Ishikawa (cell line): ENCODE data around the gene EXOC3.

Experiments
- CEBPB ChIP-seq: IDR thresholded peaks from 2 replicates; pipeline ENCODE4 v1.6.1; 2012
- CREB1 ChIP-seq: IDR thresholded peaks from 2 replicates; pipeline ENCODE4 v1.6.1; 2012; ENCODE audit warnings: low read depth
- EGR1 ChIP-seq: IDR thresholded peaks from 2 replicates; pipeline ENCODE4 v1.6.1; 2012
- EP300 ChIP-seq: IDR thresholded peaks from 2 replicates; pipeline ENCODE4 v1.6.1; 2012; ENCODE audit warnings: borderline replicate concordance
- FOXM1 ChIP-seq: IDR thresholded peaks from 2 replicates; pipeline ENCODE4 v1.6.1; 2012; ENCODE audit warnings: low read depth, borderline replicate concordance
- NFIC ChIP-seq: IDR thresholded peaks from 2 replicates; pipeline ENCODE4 v1.6.1; 2012
- RAD21 ChIP-seq: IDR thresholded peaks from 2 replicates; pipeline ENCODE4 v1.6.1; 2012; ENCODE audit warnings: low read depth
- TAF1 ChIP-seq: IDR thresholded peaks from 2 replicates; pipeline ENCODE4 v1.6.1; 2012; ENCODE audit warnings: low read depth, mild to moderate bottlenecking
- TCF12 ChIP-seq: IDR thresholded peaks from 2 replicates; pipeline ENCODE4 v1.6.1; 2012; ENCODE audit warnings: low read depth
- USF1 ChIP-seq: IDR thresholded peaks from 2 replicates; pipeline ENCODE4 v1.6.1; 2012
- YY1 ChIP-seq: IDR thresholded peaks from 2 replicates; pipeline ENCODE4 v1.6.1; 2012; ENCODE audit warnings: low read depth
- ZBTB7A ChIP-seq: IDR thresholded peaks from 2 replicates; pipeline ENCODE4 v1.6.1; 2012; ENCODE audit warnings: low read depth
- TF ChIP-seq, protein P1 (sequence below): IDR thresholded peaks from 2 replicates; pipeline ENCODE4 v1.6.1; 2012; ENCODE audit warnings: low read depth, mild to moderate bottlenecking
- TF ChIP-seq, protein P2 (sequence below): IDR thresholded peaks from 2 replicates; pipeline ENCODE4 v1.6.1; 2012

DNA sequence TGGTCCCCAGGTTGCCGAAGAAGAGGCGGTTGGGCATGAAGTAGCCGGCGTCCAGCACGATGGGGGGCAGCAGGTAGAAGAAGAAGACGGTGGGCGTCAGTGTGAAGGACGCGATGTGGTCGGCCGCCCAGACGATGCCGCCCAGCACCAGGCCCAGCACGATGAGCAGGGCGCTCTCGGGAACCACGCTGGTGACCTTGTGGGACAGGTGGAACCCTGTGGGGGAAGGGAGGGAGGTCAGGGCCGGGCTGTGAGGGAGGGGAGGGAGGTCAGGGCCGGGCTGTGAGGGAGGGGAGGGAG lies 48.8 kb downstream of the EXOC3 start:
- TF ChIP-seq EP300 (no peak), EGR1 (no peak), YY1 (no peak), RAD21 (no peak), TAF1 (no peak), FOXM1 (no peak), CEBPB (no peak), ZBTB7A (no peak), CREB1 (no peak), TCF12 (no peak), NFIC (no peak), USF1 (no peak)
- TF ChIP-seq, protein P1, sequence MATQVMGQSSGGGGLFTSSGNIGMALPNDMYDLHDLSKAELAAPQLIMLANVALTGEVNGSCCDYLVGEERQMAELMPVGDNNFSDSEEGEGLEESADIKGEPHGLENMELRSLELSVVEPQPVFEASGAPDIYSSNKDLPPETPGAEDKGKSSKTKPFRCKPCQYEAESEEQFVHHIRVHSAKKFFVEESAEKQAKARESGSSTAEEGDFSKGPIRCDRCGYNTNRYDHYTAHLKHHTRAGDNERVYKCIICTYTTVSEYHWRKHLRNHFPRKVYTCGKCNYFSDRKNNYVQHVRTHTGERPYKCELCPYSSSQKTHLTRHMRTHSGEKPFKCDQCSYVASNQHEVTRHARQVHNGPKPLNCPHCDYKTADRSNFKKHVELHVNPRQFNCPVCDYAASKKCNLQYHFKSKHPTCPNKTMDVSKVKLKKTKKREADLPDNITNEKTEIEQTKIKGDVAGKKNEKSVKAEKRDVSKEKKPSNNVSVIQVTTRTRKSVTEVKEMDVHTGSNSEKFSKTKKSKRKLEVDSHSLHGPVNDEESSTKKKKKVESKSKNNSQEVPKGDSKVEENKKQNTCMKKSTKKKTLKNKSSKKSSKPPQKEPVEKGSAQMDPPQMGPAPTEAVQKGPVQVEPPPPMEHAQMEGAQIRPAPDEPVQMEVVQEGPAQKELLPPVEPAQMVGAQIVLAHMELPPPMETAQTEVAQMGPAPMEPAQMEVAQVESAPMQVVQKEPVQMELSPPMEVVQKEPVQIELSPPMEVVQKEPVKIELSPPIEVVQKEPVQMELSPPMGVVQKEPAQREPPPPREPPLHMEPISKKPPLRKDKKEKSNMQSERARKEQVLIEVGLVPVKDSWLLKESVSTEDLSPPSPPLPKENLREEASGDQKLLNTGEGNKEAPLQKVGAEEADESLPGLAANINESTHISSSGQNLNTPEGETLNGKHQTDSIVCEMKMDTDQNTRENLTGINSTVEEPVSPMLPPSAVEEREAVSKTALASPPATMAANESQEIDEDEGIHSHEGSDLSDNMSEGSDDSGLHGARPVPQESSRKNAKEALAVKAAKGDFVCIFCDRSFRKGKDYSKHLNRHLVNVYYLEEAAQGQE = no peak
- TF ChIP-seq, protein P2, sequence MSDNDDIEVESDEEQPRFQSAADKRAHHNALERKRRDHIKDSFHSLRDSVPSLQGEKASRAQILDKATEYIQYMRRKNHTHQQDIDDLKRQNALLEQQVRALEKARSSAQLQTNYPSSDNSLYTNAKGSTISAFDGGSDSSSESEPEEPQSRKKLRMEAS = no peak
